Measurements from ENCODE around the gene HYAL3.

- TF ChIP-seq CTCF (IDR thresholded peaks at IDR 0.05): no peak
- TF ChIP-seq POLR2A (IDR thresholded peaks at IDR 0.05): no peak
Measured at GRCh38 chr3:50261505-50261904, 37.7 kb downstream of the HYAL3 start.
